Body of pancreas (tissue), 4 donors: ENCODE data around the gene CPT1B. TPM values are rescaled to one million over a fixed set of nuclear protein-coding genes. Genes with fewer than 3 reads are reported as not detected.
"Not testable (repeated sequence)": the region's sequence is repeated elsewhere in the genome, so short reads cannot be mapped to it uniquely, and the experiment has no call there.

Experiments
- ATAC-seq: fragments of 150-250 bp; one replicate; pipeline ENCODE4 v1.9.1; 2016
- DNase-seq, 4 donors: peaks; one replicate each; pipeline ENCODE4 v3.0.0-alpha.2; 2019
- H3K27ac ChIP-seq, 4 donors: fragments of 200-600 bp; sonication (generic); 1 replicate in 3 of 4; 2 replicates in 1 of 4; pipeline versions ENCODE4 v1.5.1 to v1.6.1; 2016 to 2019; ENCODE audit warnings: mild to moderate bottlenecking in 1 of 4, mixed read lengths in 1 of 4, moderate library complexity in 1 of 4
- H3K27me3 ChIP-seq, 2 donors: fragments of 200-600 bp; sonication (generic); one replicate each; pipeline ENCODE4 v1.6.0; 2016; ENCODE audit warnings: mild to moderate bottlenecking in 1 of 2
- H3K36me3 ChIP-seq, 2 donors: fragments of 200-600 bp; sonication (generic); replicated peaks in 1 of 2; 2 replicates each; pipeline ENCODE4 v1.5.1; 2016; ENCODE audit warnings: low read depth in 2 of 2; ENCODE audit not compliant: insufficient read depth in 1 of 2
- H3K4me1 ChIP-seq: fragments of 200-600 bp; sonication (generic); one replicate; pipeline ENCODE4 v1.6.0; 2016
- H3K4me3 ChIP-seq, 2 donors: fragments of 200-600 bp; sonication (generic); 1 replicate in 1 of 2; 2 replicates in 1 of 2; pipeline ENCODE4 v1.5.1; 2016 to 2019
- H3K9me3 ChIP-seq, 3 donors: fragments of 200-600 bp; sonication (generic); 1 replicate in 2 of 3; 2 replicates in 1 of 3; pipeline ENCODE4 v1.5.1; 2016
- POLR2A ChIP-seq, 3 donors: fragments of 450-650 bp; IDR thresholded peaks; one replicate each; pipeline ENCODE4 v1.6.1; 2016; ENCODE audit warnings: antibody characterized with exemption in 3 of 3, mild to moderate bottlenecking in 2 of 3
- WGBS, 2 donors: methylation state at CpG; one replicate each; pipeline ENCODE4 v1.1.5; 2017; 5-methylcytosine and 5-hydroxymethylcytosine counted together
- intact Hi-C: fragments of 100-400 bp; cut with DNase I; formaldehyde crosslinking; loops from one replicate; pipeline ENCODE4 v1.15.1; 2023
- total RNA-seq, 2 donors: library from RNA; depleted of rRNA; stranded (reverse); fragments of >200 nt; gene quantifications; one replicate each; pipeline ENCODE4 v1.1.0, GENCODE V29; 2016
- TF ChIP-seq, protein P1 (sequence below), 7 experiments: fragments of 450-650 bp in 4 of 7; fragments of 200-600 bp in 3 of 7; sonication (generic) in 3 of 7; IDR thresholded peaks; one replicate each; pipeline ENCODE4 v1.5.1; 2016 to 2019; ENCODE audit warnings: antibody characterized with exemption in 7 of 7

The CPT1B gene
- total RNA-seq, 2 donors from 2014 or later: 8.3 to 34.9 TPM

DNA sequence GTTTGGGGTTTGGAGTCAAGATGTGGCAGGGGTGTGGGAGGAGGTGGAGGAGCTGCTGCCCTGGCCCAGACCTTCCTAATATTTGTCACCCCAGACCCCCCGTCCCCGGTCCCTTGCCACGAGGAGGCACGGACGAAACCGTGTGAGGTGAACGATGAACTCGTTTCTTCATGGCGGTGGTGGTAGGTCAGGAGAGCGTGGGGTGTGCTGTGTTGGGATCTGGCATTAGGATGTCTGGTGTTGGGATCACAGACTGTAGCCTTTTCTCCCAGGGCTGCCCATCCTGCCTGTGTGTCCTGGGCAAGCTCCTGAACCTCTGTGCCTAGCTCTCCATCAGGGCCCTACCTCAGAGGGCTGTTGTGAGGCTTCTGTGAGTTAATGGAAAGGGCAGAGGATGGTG lies 30.8 kb upstream of the CPT1B start:
- intact Hi-C loops: no loop called here
- H3K27me3 ChIP-seq: no peaks in the 10 kb centered on the region
- ATAC-seq (no peak), DNase-seq (no peak)
- H3K9me3 ChIP-seq: no peaks in the 10 kb centered on the region
- H3K4me3 ChIP-seq: no peak overlapping the region
- peaks cover 9% of the 10 kb centered on the region for H3K4me1 ChIP-seq
- no peak for TF ChIP-seq POLR2A (IDR thresholded peaks at IDR 0.05)
- TF ChIP-seq, protein P1, sequence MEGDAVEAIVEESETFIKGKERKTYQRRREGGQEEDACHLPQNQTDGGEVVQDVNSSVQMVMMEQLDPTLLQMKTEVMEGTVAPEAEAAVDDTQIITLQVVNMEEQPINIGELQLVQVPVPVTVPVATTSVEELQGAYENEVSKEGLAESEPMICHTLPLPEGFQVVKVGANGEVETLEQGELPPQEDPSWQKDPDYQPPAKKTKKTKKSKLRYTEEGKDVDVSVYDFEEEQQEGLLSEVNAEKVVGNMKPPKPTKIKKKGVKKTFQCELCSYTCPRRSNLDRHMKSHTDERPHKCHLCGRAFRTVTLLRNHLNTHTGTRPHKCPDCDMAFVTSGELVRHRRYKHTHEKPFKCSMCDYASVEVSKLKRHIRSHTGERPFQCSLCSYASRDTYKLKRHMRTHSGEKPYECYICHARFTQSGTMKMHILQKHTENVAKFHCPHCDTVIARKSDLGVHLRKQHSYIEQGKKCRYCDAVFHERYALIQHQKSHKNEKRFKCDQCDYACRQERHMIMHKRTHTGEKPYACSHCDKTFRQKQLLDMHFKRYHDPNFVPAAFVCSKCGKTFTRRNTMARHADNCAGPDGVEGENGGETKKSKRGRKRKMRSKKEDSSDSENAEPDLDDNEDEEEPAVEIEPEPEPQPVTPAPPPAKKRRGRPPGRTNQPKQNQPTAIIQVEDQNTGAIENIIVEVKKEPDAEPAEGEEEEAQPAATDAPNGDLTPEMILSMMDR (IDR thresholded peaks at IDR 0.05): no peak
- no peaks in the 10 kb centered on the region for H3K36me3 ChIP-seq
- 77 to 79% methylated on average over 9 to 10 of the region's 10 CpGs for WGBS, 2 donors
- H3K27ac ChIP-seq: no peak overlapping the region

DNA sequence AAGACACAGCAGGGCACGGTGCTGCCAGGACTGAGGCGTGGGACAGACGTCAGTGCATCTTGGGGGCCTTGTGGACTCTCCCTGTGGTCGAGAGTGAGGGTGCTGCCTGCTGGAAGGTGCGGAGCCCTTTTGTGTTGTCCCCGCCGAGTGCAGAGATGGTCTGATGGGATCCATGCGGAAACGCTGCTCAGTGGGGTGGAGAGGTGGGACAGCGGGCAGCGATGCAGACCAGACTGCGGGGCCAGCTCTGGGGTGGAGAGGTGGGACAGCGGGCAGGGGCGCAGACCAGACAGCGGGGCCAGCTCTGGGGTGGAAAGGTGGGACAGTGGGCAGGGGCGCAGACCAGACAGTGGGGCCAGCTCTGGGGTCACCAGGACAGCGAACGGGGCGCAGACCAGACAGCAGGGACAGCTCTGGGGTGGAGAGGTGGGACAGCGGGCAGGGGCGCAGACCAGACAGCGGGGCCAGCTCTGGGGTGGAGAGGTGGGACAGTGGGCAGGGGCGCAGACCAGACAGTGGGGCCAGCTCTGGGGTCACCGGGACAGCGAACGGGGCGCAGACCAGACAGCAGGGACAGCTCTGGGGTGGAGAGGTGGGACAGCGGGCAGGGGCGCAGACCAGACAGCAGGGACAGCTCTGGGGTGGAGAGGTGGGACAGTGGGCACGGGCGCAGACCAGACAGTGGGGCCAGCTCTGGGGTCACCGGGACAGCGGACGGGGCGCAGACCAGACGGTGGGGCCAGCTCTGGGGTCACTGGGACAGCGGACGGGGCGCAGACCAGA lies 30.0 kb upstream of the CPT1B start:
- H3K27me3 ChIP-seq, DNase-seq, intact Hi-C loops: not testable (repeated sequence)

DNA sequence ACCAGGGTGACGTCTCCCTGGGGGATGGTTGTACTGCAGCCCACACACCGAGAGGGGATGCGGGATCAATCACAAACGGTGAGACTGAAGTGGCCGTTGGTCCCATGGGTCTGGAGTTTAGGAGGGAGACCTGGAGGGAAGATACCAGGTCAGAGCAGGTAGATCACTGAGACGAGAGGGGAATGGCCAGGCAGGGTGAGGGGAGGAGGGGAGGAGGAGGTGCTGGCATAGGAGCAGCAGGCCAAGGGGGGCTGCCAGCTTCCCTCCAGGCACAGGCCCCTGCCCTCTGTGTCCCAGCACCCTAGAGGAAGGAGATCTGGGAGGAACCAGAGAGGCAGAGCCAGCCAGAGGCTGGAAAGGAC lies 29.4 kb upstream of the CPT1B start:
- no peaks in the 10 kb centered on the region for H3K9me3 ChIP-seq
- no peaks in the 10 kb centered on the region for H3K36me3 ChIP-seq
- TF ChIP-seq, protein P1 (IDR thresholded peaks at IDR 0.05): no peak
- TF ChIP-seq POLR2A (IDR thresholded peaks at IDR 0.05): no peak
- H3K4me1 ChIP-seq: no peaks in the 10 kb centered on the region
- DNase-seq (no peak), ATAC-seq (no peak)
- no peak overlapping the region for H3K4me3 ChIP-seq
- intact Hi-C loops: no loop called here
- H3K27ac ChIP-seq: no peak overlapping the region
- H3K27me3 ChIP-seq: no peaks in the 10 kb centered on the region
- 44 to 60% methylated on average over 6 of the region's 6 CpGs for WGBS, 2 donors

More for the DNA sequence above, 30.0 kb upstream of the CPT1B start:
- not testable (repeated sequence) for H3K27ac ChIP-seq, H3K4me1 ChIP-seq, H3K36me3 ChIP-seq, ATAC-seq, H3K9me3 ChIP-seq, H3K4me3 ChIP-seq
- WGBS, 2 donors: 74 to 76% methylated on average over 39 of the region's 39 CpGs

DNA sequence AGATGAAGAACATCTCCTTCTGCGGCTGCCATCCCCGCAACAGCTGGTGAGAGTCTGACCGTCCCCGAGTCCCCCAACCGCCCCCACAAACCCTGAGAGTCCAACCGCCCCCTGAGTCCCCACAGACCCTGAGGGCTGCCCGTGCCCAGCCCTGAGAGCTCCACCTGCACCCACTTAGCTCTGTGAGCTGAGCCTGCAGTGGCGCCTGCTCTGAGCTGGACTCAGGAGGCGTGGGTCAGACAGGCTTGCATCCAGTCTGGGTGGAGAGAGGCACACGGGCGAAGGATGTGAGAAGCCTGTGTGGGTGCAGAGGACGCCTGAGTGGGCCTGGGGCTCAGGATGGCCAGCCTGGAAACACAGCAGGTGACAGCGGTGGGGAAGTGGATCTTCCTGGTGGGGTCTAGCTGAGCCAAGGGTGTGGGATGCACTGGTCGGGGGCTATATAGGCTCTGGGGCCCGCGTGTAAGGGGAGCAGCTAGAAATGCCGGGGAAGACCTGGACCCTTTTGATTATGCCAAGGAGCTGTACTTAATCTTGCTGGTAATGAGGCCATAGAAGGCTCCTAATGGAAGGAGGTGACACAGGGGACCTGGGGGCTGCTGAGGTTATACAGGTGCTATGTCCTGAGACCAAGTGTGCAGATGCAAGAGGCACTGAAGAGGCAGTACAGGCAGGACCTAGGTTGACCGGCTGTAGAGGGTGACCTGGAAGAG lies 28.9 kb upstream of the CPT1B start:
- intact Hi-C loops: no loop called here
- Histone ChIP-seq H3K27ac (no peak overlapping the region), H3K36me3 (no peaks in the 10 kb centered on the region), H3K4me1 (no peaks in the 10 kb centered on the region), H3K9me3 (no peaks in the 10 kb centered on the region), H3K4me3 (no peak overlapping the region), H3K27me3 (no peaks in the 10 kb centered on the region)
- 66 to 81% methylated on average over 13 to 16 of the region's 18 CpGs for WGBS, 2 donors
- ATAC-seq (no peak), DNase-seq (no peak)
- TF ChIP-seq POLR2A (IDR thresholded peaks at IDR 0.05): no peak
- TF ChIP-seq, protein P1 (IDR thresholded peaks at IDR 0.05): no peak

DNA sequence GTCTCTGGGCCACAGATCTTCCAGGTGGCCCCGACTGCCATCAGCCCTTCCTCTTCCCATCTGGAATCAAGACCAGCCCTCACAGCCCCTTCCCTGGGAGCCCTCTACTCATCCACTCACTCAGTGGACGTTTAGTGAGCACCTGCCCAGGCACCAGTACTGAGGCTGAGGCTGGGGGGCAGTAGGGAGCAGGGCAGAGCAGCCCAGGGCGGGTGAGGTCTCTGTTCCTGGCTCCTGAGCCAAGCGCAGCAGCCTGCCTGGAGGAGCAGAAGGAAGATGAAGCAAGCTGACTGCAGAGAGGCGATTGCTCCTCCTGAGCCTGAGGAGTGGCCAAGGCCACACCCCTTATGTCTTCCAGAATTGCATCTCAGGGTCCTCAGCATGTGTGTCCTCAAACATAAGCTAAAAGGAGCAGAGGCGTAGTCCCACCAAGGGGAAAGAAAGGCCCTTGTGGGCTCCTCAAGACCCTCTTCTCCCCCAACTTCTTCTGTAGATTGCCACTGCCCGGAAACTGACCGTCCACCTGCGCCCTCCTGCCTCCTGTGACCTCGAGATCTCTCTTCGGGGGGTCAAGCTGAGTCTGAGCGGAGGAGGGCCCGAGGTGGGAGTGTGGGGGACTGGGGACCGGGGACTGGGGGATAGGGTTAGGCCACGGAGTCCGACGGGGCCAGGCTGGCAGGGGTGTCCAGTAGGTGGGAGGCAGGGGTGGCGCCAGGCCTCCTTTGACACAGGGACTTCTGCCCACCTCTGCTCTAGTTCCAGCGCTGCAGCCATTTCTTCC lies 28.1 kb upstream of the CPT1B start:
- DNase-seq (no peak), ATAC-seq (no peak)
- Histone ChIP-seq H3K4me1 (no peaks in the 10 kb centered on the region), H3K4me3 (no peak overlapping the region), H3K27me3 (no peaks in the 10 kb centered on the region), H3K27ac (no peak overlapping the region), H3K36me3 (no peaks in the 10 kb centered on the region), H3K9me3 (no peaks in the 10 kb centered on the region)
- no peak for TF ChIP-seq POLR2A (IDR thresholded peaks at IDR 0.05)
- TF ChIP-seq, protein P1 (IDR thresholded peaks at IDR 0.05): no peak
- intact Hi-C loops: no loop called here
- 65 to 77% methylated on average over 16 to 19 of the region's 19 CpGs for WGBS, 2 donors
